Vagina (tissue), 2 donors: ENCODE results near the gene AVPR2. TPM values are rescaled to one million over a fixed set of nuclear protein-coding genes. Genes with fewer than 3 reads are reported as not detected.

Source experiments
- DNase-seq, 2 donors: peaks; one replicate each; pipeline ENCODE4 v3.0.0-alpha.2; 2017; ENCODE audit errors: extremely low spot score in 2 of 2
- H3K27ac ChIP-seq: fragments of 200-600 bp; sonication (generic); one replicate; pipeline ENCODE4 v1.5.1; 2019
- H3K27me3 ChIP-seq: fragments of 200-600 bp; sonication (generic); one replicate; pipeline ENCODE4 v1.5.1; 2019
- H3K36me3 ChIP-seq, 2 donors: fragments of 200-600 bp; sonication (generic); one replicate each; pipeline ENCODE4 v1.5.1; 2017 to 2019
- H3K4me1 ChIP-seq: fragments of 200-600 bp; sonication (generic); one replicate; pipeline ENCODE4 v1.5.1; 2019
- H3K4me3 ChIP-seq, 2 donors: fragments of 200-600 bp; sonication (generic); 1 replicate in 1 of 2; 2 replicates in 1 of 2; pipeline ENCODE4 v1.5.1; 2016 to 2019
- H3K9me3 ChIP-seq: fragments of 200-600 bp; sonication (generic); one replicate; pipeline ENCODE4 v1.5.1; 2019
- CTCF ChIP-seq, 3 experiments: fragments of 450-650 bp in 2 of 3; fragments of 200-600 bp in 1 of 3; sonication (generic) in 1 of 3; IDR thresholded peaks; one replicate each; pipeline ENCODE4 v1.5.1; 2017 to 2019; ENCODE audit warnings: antibody characterized with exemption in 3 of 3, mild to moderate bottlenecking in 2 of 3, moderate library complexity in 2 of 3
- POLR2A ChIP-seq, 2 donors: fragments of 450-650 bp; IDR thresholded peaks; one replicate each; pipeline ENCODE4 v1.6.1; 2017; ENCODE audit warnings: antibody characterized with exemption in 2 of 2, mild to moderate bottlenecking in 2 of 2, moderate library complexity in 2 of 2
- POLR2AphosphoS5 ChIP-seq, 2 donors: sonication (generic); formaldehyde crosslinking; IDR thresholded peaks; one replicate each; pipeline ENCODE4 v1.9.0; 2017; ENCODE audit warnings: antibody characterized with exemption in 2 of 2, mild to moderate bottlenecking in 2 of 2, low read depth in 1 of 2; ENCODE audit not compliant: insufficient read depth in 1 of 2
- intact Hi-C: fragments of 100-400 bp; cut with DNase I; formaldehyde crosslinking; loops from one replicate; pipeline ENCODE4 v1.15.1; 2023
- total RNA-seq: library from RNA; depleted of rRNA; stranded (reverse); fragments of >200 nt; gene quantifications from one replicate; pipeline ENCODE4 v1.2.3, GENCODE V29; 2016

The AVPR2 gene
- total RNA-seq, 1 donor from 2014 or later, result 4.9 TPM

GRCh38 chrX:153937056-153937455 is 32.6 kb downstream of the AVPR2 start:
- no peak for DNase-seq
- no peaks in the 10 kb centered on the region for H3K36me3 ChIP-seq
- H3K4me1 ChIP-seq, result peaks cover 15% of the 10 kb centered on the region
- TF ChIP-seq CTCF (IDR thresholded peaks at IDR 0.05) (no peak), POLR2A (IDR thresholded peaks at IDR 0.05) (no peak), POLR2AphosphoS5 (IDR thresholded peaks at IDR 0.05; ENCODE audit: insufficient read depth in 1 of 2, low read depth in 1 of 2) (no peak)
- intact Hi-C loops, result no loop called here
- no peak overlapping the region for H3K4me3 ChIP-seq
- H3K9me3 ChIP-seq, result no peaks in the 10 kb centered on the region
- no peaks in the 10 kb centered on the region for H3K27me3 ChIP-seq
- no peak overlapping the region for H3K27ac ChIP-seq

DNA sequence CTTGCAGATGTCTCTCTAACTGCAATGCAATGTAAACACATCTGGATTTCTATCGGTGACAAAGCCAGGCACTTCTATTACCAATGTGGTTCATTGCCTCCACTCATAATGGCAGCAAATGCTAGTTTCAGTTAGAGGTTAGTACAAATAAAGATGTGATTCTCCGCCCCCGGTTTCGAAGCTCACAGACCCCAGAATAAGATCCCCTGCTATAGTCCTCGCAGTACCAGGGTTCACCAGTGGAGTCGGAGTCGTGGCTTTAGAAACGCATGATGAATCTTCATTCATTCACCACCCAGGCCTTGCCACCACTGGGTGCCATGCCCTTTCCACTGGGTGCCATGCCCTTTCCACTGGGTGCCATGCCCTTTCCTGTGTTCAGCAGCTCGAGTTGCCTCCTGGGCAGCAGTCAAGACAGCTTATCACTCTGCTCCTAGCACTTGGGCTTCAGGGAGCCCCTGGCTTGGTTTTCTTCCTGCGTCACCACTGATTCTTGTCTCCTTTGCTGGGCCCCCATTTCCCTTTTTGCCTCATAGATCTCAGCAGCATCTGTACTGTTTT is 33.8 kb downstream of the AVPR2 start:
- no peak for TF ChIP-seq CTCF (IDR thresholded peaks at IDR 0.05)
- TF ChIP-seq POLR2AphosphoS5 (IDR thresholded peaks at IDR 0.05; ENCODE audit: insufficient read depth in 1 of 2, low read depth in 1 of 2), result no peak
- TF ChIP-seq POLR2A (IDR thresholded peaks at IDR 0.05), result no peak
- Histone ChIP-seq H3K27ac (no peak overlapping the region), H3K4me1 (peaks cover 15% of the 10 kb centered on the region), H3K9me3 (no peaks in the 10 kb centered on the region), H3K36me3 (no peaks in the 10 kb centered on the region), H3K27me3 (no peaks in the 10 kb centered on the region), H3K4me3 (no peak overlapping the region)
- no peak for DNase-seq
- intact Hi-C loops, result no loop called here

GRCh38 chrX:153939573-153939972 is 35.1 kb downstream of the AVPR2 start:
- no peaks in the 10 kb centered on the region for H3K36me3 ChIP-seq
- no peaks in the 10 kb centered on the region for H3K27me3 ChIP-seq
- no peaks in the 10 kb centered on the region for H3K9me3 ChIP-seq
- H3K4me3 ChIP-seq, result no peak overlapping the region
- DNase-seq, result no peak
- intact Hi-C loops, result no loop called here
- TF ChIP-seq POLR2A (IDR thresholded peaks at IDR 0.05) (no peak), CTCF (IDR thresholded peaks at IDR 0.05) (no peak), POLR2AphosphoS5 (IDR thresholded peaks at IDR 0.05; ENCODE audit: insufficient read depth in 1 of 2, low read depth in 1 of 2) (no peak)
- no peak overlapping the region for H3K27ac ChIP-seq
- H3K4me1 ChIP-seq, result peaks cover 7% of the 10 kb centered on the region

DNA sequence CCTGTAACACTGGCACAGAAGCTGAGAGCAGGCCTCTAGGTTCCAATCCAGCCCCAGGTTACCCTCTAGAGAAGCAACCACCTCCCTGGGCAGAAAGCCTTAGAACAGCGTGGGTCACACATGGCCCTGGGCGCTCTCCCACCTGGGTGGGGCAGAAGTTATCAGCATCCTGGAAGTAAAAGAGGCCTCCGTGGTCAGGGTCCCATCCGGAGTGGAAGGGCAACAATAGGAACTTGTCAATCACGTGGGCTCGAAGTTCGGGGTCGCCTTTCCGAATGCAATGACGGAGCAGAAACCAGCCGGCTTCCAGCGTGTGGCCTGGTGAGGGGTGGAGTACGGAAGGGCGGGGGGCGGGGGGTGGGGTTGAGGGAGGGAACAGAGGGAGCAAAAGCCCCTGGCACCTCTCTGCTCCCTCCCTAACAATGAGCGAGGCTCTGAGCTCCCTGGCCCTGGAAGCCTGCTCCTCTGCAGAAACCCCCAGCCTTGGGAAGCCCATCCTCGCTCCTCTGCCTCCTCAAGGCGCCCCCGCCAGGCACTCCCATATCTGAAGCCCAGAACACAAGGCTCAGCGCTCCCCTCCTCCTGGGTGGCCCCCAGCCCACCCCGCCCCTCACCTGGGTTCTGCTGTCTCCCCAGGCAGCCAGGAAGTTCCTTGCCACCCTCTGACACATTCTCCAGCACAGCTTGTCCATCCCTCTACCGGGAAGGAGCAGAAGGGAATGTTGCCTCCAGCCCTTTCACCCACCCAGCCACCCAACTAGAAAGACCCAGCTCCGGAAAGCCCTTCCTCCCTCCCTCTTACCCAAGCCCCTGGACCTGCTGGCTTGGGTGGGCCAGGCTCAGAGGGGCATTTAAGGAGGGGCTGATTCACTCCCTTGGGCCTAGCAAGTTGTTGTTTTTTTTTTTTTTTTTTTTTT is 37.1 kb downstream of the AVPR2 start:
- intact Hi-C loops, result no loop called here
- no peaks in the 10 kb centered on the region for H3K36me3 ChIP-seq
- no peak overlapping the region for H3K27ac ChIP-seq
- H3K4me3 ChIP-seq, result no peak overlapping the region
- no peaks in the 10 kb centered on the region for H3K9me3 ChIP-seq
- no peak for TF ChIP-seq CTCF (IDR thresholded peaks at IDR 0.05)
- TF ChIP-seq POLR2A (IDR thresholded peaks at IDR 0.05), result no peak
- TF ChIP-seq POLR2AphosphoS5 (IDR thresholded peaks at IDR 0.05; ENCODE audit: insufficient read depth in 1 of 2, low read depth in 1 of 2), result no peak
- H3K4me1 ChIP-seq, result no peaks in the 10 kb centered on the region
- no peak for DNase-seq
- H3K27me3 ChIP-seq, result no peaks in the 10 kb centered on the region
